ENCODE results near the gene CD180.

DNA sequence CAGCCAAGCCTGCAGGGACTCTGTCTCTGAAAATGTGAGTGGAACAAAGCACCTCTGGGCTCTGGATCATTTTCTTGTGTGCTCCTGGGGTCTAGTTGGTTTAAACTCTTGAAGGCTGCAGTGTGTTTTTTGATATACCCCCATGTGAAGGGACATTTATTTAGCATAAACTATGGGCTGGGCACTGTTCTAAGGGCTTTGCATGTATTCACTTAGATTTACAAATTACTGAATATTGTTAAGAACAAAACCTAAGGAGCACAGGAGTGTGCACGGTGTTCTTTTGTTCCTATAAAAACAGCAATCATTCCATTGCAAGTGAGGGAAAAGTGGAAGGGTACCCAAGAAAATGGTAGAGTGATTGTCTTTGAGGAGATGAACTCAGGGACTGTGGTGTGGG is 20.0 kb upstream of the CD180 start:
- TF ChIP-seq, protein P1, sequence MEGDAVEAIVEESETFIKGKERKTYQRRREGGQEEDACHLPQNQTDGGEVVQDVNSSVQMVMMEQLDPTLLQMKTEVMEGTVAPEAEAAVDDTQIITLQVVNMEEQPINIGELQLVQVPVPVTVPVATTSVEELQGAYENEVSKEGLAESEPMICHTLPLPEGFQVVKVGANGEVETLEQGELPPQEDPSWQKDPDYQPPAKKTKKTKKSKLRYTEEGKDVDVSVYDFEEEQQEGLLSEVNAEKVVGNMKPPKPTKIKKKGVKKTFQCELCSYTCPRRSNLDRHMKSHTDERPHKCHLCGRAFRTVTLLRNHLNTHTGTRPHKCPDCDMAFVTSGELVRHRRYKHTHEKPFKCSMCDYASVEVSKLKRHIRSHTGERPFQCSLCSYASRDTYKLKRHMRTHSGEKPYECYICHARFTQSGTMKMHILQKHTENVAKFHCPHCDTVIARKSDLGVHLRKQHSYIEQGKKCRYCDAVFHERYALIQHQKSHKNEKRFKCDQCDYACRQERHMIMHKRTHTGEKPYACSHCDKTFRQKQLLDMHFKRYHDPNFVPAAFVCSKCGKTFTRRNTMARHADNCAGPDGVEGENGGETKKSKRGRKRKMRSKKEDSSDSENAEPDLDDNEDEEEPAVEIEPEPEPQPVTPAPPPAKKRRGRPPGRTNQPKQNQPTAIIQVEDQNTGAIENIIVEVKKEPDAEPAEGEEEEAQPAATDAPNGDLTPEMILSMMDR (IDR thresholded peaks at IDR 0.05) = no peak
- no peak for TF ChIP-seq POLR2AphosphoS5 (IDR thresholded peaks at IDR 0.05; ENCODE audit: low read depth, low read length)
- no peak for TF ChIP-seq SIN3A (IDR thresholded peaks at IDR 0.05; ENCODE audit: borderline replicate concordance, insufficient read depth, low read depth, low read length)
- TF ChIP-seq, protein P2, sequence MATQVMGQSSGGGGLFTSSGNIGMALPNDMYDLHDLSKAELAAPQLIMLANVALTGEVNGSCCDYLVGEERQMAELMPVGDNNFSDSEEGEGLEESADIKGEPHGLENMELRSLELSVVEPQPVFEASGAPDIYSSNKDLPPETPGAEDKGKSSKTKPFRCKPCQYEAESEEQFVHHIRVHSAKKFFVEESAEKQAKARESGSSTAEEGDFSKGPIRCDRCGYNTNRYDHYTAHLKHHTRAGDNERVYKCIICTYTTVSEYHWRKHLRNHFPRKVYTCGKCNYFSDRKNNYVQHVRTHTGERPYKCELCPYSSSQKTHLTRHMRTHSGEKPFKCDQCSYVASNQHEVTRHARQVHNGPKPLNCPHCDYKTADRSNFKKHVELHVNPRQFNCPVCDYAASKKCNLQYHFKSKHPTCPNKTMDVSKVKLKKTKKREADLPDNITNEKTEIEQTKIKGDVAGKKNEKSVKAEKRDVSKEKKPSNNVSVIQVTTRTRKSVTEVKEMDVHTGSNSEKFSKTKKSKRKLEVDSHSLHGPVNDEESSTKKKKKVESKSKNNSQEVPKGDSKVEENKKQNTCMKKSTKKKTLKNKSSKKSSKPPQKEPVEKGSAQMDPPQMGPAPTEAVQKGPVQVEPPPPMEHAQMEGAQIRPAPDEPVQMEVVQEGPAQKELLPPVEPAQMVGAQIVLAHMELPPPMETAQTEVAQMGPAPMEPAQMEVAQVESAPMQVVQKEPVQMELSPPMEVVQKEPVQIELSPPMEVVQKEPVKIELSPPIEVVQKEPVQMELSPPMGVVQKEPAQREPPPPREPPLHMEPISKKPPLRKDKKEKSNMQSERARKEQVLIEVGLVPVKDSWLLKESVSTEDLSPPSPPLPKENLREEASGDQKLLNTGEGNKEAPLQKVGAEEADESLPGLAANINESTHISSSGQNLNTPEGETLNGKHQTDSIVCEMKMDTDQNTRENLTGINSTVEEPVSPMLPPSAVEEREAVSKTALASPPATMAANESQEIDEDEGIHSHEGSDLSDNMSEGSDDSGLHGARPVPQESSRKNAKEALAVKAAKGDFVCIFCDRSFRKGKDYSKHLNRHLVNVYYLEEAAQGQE (IDR thresholded peaks at IDR 0.05; ENCODE audit: insufficient read depth in 1 of 2, low read depth in 2 of 2, low read length in 1 of 2) = no peak
